GM12878 (cell line): ENCODE results near the gene HMGXB3. TPM values are rescaled to one million over a fixed set of nuclear protein-coding genes. Genes with fewer than 3 reads are reported as not detected.

Experiments used
- CREB1 ChIP-seq: IDR thresholded peaks from 2 replicates; pipeline ENCODE4 v1.6.1; 2012; ENCODE audit warnings: low read depth, mild to moderate bottlenecking, inconsistent platforms
- DPF2 ChIP-seq: fragments of 450-650 bp; IDR thresholded peaks from 2 replicates; pipeline ENCODE4 v1.6.1; 2017; ENCODE audit warnings: mild to moderate bottlenecking
- EGR1 ChIP-seq, 2 experiments: IDR thresholded peaks; 1 replicate in 1 of 2; 2 replicates in 1 of 2; pipeline ENCODE4 v1.6.1; 2011 to 2012; ENCODE audit warnings: low read depth in 2 of 2, low read length in 2 of 2, borderline replicate concordance in 1 of 2, mild to moderate bottlenecking in 1 of 2, moderate library complexity in 1 of 2
- FOS ChIP-seq: IDR thresholded peaks from 3 replicates; pipeline ENCODE4 v1.6.1; 2011; ENCODE audit warnings: borderline replicate concordance; ENCODE audit not compliant: insufficient read length; ENCODE audit errors: extremely low read depth
- KAT2A ChIP-seq: conservative IDR thresholded peaks from 2 replicates; pipeline ENCODE4 v1.6.1; 2011; ENCODE audit warnings: low read depth, low read length; ENCODE audit not compliant: control insufficient read depth
- LARP7 ChIP-seq: fragments of 450-650 bp; IDR thresholded peaks from 2 replicates; pipeline ENCODE4 v1.6.1; 2017; ENCODE audit warnings: mild to moderate bottlenecking
- MEF2B ChIP-seq: fragments of 450-650 bp; IDR thresholded peaks from 2 replicates; pipeline ENCODE4 v1.6.1; 2018; ENCODE audit warnings: mild to moderate bottlenecking, moderate library complexity; ENCODE audit not compliant: partially characterized antibody, poor library complexity, severe bottlenecking
- POU2F2 ChIP-seq: IDR thresholded peaks from 3 replicates; pipeline ENCODE4 v1.6.1; 2011; ENCODE audit warnings: low read depth, mild to moderate bottlenecking, low read length, borderline replicate concordance
- RFX5 ChIP-seq: IDR thresholded peaks from 2 replicates; pipeline ENCODE4 v1.6.1; 2011; ENCODE audit warnings: low read depth, low read length, improper control_type of control experiment
- SMAD5 ChIP-seq: IDR thresholded peaks from 2 replicates; pipeline ENCODE4 v1.6.1; 2016; ENCODE audit warnings: antibody characterized with exemption, low read depth
- YY1 ChIP-seq: IDR thresholded peaks from 2 replicates; pipeline ENCODE4 v1.6.1; 2011; ENCODE audit warnings: low read depth, mild to moderate bottlenecking, low read length
- polyA plus RNA-seq, 11 experiments: library from polyadenylated mRNA; depleted of rRNA in 4 of 11; unstranded in 6 of 11; stranded (reverse) in 5 of 11; fragments of >200 nt; fragmentation: Nextera tagmentation in 4 of 11; fragmentation: Illumina TruSeq in 1 of 11; extraction: Ambion mirVana in 4 of 11; extraction: Trizol in 1 of 11; gene quantifications; 1 replicate in 1 of 11; 2 replicates in 10 of 11; pipeline versions ENCODE4 v1.2.1 to v1.2.3, GENCODE V29; 2011 to 2016; ENCODE audit warnings: inconsistent platforms in 2 of 11, missing spikeins in 2 of 11, low read depth in 1 of 11
- total RNA-seq, 4 experiments: library from RNA; depleted of rRNA in 3 of 4; stranded (reverse); fragments of >200 nt in 3 of 4; fragmentation: Illumina TruSeq in 1 of 4; extraction: Trizol in 1 of 4; gene quantifications; 2 replicates each; pipeline versions ENCODE4 v1.2.1 to v1.2.3, GENCODE V29; 2013 to 2021
- TF ChIP-seq, protein P1 (sequence below): IDR thresholded peaks from 2 replicates; pipeline ENCODE4 v1.6.1; 2011; ENCODE audit warnings: mild to moderate bottlenecking, low read depth, low read length, moderate library complexity; ENCODE audit not compliant: insufficient replicate concordance
- TF ChIP-seq, protein P2 (sequence below): IDR thresholded peaks from 2 replicates; pipeline ENCODE4 v1.6.1; 2011; ENCODE audit warnings: low read depth, mild to moderate bottlenecking, low read length, moderate library complexity, borderline replicate concordance; ENCODE audit errors: extremely low read depth
- TF ChIP-seq, protein P3 (sequence below): IDR thresholded peaks from 2 replicates; pipeline ENCODE4 v1.6.1; 2011; ENCODE audit warnings: low read depth, low read length, improper control_type of control experiment, borderline replicate concordance
- TF ChIP-seq, protein P4 (sequence below): IDR thresholded peaks from 2 replicates; pipeline ENCODE4 v1.6.1; 2011; ENCODE audit warnings: borderline replicate concordance, low read depth, mild to moderate bottlenecking, moderate library complexity, mixed read lengths, low read length; ENCODE audit not compliant: insufficient read depth; ENCODE audit errors: extremely low read length

HMGXB3 gene
- total and polyA plus RNA-seq, 10 of the 15 experiments (the other 5 are each of a cell fraction or from before 2014, with no cell fraction given), result 1.00 to 42.2 (median 28.1) TPM

DNA sequence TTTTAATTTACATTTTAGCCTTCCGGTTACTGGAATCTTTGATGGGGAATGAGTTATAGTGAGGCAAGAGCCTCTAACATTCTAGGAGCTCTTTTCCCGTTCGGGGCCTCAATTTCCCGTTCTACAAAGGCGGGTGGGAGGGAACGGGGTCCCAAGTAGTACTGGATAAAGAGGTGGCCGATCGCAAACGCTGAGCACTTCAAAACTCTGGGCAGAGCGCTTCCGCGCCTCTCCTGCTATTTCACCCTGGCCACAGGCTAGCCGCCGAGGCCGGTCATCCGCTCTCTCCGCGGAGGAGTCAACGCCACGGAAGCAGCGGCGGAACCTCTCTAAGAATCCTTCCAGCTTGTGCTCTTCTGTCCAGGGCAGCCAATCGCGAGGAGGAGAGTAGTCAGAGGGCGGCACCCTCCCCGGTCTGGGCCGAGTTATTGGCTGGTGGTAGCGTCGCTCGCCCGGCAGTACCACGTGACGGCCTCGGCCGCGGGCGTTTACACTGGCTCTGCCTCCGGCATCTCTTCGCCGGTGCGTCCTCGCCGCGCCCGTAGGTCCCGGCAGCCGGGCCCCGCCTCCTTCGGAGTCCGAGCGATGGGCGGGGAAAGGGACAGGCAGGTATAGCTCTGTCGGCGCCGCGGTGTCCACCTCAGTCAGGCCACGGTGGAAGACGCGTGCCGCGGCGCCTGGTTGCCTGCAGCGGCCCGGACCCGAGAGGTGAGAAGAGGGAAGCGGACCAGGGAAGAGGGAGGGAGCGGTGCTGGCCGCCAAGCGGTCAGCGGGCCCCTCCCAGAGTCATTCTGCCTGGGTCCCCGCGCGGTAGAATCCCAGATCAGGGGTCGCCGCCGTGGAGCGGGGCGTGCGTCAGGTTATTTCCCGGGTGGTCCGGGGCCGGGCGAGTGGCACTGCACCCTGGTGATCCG is 40.0 kb upstream of the HMGXB3 start, which contains the start of gene SLC26A2 (continued):
- TF ChIP-seq SMAD5 (peak; percentile 85; the same call in 1 of the 2 replicates), CREB1 (peak; percentile 75), YY1 (peak; percentile 60), RFX5 (peak; percentile 55; the same call in 1 of the 2 replicates), EGR1 (IDR thresholded peaks at IDR 0.05; ENCODE audit: borderline replicate concordance in 1 of 2, low read depth in 2 of 2, low read length in 2 of 2) (peak in 1 of 2 experiments; percentile 54; a peak in 2 of 3 replicates), POU2F2 (peak; percentile 87; the same call in 2 of the 3 replicates), FOS (peak; percentile 93), LARP7 (peak; percentile 60; the same call in 1 of the 2 replicates), DPF2 (peak; percentile 100), KAT2A (no peak), MEF2B (no peak)
- TF ChIP-seq, protein P1, sequence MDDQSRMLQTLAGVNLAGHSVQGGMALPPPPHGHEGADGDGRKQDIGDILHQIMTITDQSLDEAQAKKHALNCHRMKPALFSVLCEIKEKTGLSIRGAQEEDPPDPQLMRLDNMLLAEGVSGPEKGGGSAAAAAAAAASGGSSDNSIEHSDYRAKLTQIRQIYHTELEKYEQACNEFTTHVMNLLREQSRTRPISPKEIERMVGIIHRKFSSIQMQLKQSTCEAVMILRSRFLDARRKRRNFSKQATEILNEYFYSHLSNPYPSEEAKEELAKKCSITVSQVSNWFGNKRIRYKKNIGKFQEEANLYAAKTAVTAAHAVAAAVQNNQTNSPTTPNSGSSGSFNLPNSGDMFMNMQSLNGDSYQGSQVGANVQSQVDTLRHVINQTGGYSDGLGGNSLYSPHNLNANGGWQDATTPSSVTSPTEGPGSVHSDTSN, result peak; percentile 99
- TF ChIP-seq, protein P2, sequence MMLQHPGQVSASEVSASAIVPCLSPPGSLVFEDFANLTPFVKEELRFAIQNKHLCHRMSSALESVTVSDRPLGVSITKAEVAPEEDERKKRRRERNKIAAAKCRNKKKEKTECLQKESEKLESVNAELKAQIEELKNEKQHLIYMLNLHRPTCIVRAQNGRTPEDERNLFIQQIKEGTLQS, result peak; percentile 54; the same call in 1 of the 2 replicates
- TF ChIP-seq, protein P3, sequence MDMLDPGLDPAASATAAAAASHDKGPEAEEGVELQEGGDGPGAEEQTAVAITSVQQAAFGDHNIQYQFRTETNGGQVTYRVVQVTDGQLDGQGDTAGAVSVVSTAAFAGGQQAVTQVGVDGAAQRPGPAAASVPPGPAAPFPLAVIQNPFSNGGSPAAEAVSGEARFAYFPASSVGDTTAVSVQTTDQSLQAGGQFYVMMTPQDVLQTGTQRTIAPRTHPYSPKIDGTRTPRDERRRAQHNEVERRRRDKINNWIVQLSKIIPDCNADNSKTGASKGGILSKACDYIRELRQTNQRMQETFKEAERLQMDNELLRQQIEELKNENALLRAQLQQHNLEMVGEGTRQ, result peak; percentile 94
- TF ChIP-seq, protein P4, sequence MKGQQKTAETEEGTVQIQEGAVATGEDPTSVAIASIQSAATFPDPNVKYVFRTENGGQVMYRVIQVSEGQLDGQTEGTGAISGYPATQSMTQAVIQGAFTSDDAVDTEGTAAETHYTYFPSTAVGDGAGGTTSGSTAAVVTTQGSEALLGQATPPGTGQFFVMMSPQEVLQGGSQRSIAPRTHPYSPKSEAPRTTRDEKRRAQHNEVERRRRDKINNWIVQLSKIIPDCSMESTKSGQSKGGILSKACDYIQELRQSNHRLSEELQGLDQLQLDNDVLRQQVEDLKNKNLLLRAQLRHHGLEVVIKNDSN, result peak; percentile 97
